Lower lobe of right lung (tissue), 2 donors: ENCODE results near the gene KIAA0753. TPM values are rescaled to one million over a fixed set of nuclear protein-coding genes. Genes with fewer than 3 reads are reported as not detected.
A peak's percentile ranks its signal among the peaks of the same experiment; 100 is the strongest.

ENCODE experiments used
- ATAC-seq, 2 donors: fragments of 200-7000 bp; cut with Tn5 transposase; one replicate each; pipeline ENCODE4 v1.9.1; 2020 to 2022; ENCODE audit warnings: mild to moderate bottlenecking in 2 of 2, moderate library complexity in 2 of 2
- DNase-seq: peaks from one replicate; pipeline ENCODE4 v3.0.0-alpha.2; 2020
- H3K27ac ChIP-seq: fragments of 200-600 bp; one replicate; pipeline ENCODE4 v1.8.0; 2022
- H3K27me3 ChIP-seq: fragments of 200-600 bp; one replicate; pipeline ENCODE4 v1.8.0; 2022; ENCODE audit warnings: low read depth
- H3K36me3 ChIP-seq: fragments of 200-600 bp; one replicate; pipeline ENCODE4 v1.8.0; 2022; ENCODE audit warnings: mild to moderate bottlenecking
- H3K4me1 ChIP-seq: fragments of 200-600 bp; one replicate; pipeline ENCODE4 v1.8.0; 2022
- H3K4me3 ChIP-seq: fragments of 200-600 bp; one replicate; pipeline ENCODE4 v1.8.0; 2022; ENCODE audit warnings: mild to moderate bottlenecking
- H3K9me3 ChIP-seq: fragments of 200-600 bp; one replicate; pipeline ENCODE4 v1.8.0; 2022
- intact Hi-C: fragments of 100-400 bp; cut with DNase I; formaldehyde crosslinking; loops from one replicate; pipeline ENCODE4 v1.11.0; 2022
- total RNA-seq: library from RNA; stranded (reverse); fragmentation: NEBNext Ultra II Directional; extraction: Animal tissue kit (Norgen Biotek cat#: 25700); gene quantifications from one replicate; pipeline ENCODE4 v1.2.1, GENCODE V29; 2021
- TF ChIP-seq, protein P1 (sequence below): fragments of 200-600 bp; IDR thresholded peaks from one replicate; pipeline ENCODE4 v1.8.0; 2022; ENCODE audit warnings: antibody characterized with exemption, mild to moderate bottlenecking
- donor health status: DM: no; HTN: yes; CAD: no; lungs with severe emphysema.

KIAA0753 gene
- total RNA-seq, 1 donor from 2014 or later, result 20.0 TPM

- Histone ChIP-seq H3K9me3 (no peaks in the 10 kb centered on the region), H3K27ac (no peak overlapping the region), H3K4me1 (peaks cover 17% of the 10 kb centered on the region), H3K36me3 (no peaks in the 10 kb centered on the region), H3K27me3 (no peaks in the 10 kb centered on the region), H3K4me3 (no peak overlapping the region)
- TF ChIP-seq, protein P1, sequence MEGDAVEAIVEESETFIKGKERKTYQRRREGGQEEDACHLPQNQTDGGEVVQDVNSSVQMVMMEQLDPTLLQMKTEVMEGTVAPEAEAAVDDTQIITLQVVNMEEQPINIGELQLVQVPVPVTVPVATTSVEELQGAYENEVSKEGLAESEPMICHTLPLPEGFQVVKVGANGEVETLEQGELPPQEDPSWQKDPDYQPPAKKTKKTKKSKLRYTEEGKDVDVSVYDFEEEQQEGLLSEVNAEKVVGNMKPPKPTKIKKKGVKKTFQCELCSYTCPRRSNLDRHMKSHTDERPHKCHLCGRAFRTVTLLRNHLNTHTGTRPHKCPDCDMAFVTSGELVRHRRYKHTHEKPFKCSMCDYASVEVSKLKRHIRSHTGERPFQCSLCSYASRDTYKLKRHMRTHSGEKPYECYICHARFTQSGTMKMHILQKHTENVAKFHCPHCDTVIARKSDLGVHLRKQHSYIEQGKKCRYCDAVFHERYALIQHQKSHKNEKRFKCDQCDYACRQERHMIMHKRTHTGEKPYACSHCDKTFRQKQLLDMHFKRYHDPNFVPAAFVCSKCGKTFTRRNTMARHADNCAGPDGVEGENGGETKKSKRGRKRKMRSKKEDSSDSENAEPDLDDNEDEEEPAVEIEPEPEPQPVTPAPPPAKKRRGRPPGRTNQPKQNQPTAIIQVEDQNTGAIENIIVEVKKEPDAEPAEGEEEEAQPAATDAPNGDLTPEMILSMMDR, result no peak
- intact Hi-C loops, result no loop called here
- DNase-seq (no peak), ATAC-seq (no peak)
These were observed 93.2 kb downstream of the KIAA0753 start for GRCh38 chr17:6547336-6547735.

DNA sequence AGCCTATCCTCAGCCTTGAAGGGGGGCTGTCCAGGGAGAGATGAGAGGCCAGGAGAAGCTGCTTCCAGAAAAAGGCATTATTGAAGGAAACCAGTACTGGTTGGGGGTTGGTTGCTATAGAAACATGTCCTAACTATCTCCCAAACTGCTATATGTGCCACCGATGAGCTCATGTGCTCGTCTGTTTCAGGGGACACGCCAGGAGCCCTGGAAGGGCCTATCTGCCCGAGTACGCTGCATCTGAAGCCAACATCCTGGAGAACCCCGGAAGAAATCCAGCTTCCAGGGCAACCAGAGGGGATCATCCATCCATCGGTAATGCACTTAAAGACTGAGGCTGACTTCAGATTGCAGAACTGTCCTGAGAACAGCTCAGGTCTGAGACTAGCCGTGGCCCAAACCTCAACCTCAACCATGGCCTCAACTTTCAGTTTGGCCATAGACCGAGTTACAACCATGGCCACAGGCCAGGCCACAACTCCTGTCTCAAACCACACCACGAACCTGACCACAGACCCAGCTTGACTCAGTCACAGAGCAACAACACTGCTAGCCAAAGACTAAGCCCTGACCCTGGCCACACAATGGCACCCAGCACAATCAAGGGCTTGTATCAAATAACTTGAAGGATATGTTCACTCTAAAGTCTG is 94.3 kb downstream of the KIAA0753 start:
- ATAC-seq (no peak), DNase-seq (no peak)
- no peak overlapping the region for H3K4me3 ChIP-seq
- no peaks in the 10 kb centered on the region for H3K9me3 ChIP-seq
- intact Hi-C loops, result no loop called here
- peaks cover 14% of the 10 kb centered on the region for H3K4me1 ChIP-seq
- H3K27me3 ChIP-seq, result no peaks in the 10 kb centered on the region
- no peak overlapping the region for H3K27ac ChIP-seq
- no peaks in the 10 kb centered on the region for H3K36me3 ChIP-seq
- TF ChIP-seq, protein P1, result no peak

- H3K27ac ChIP-seq, result no peak overlapping the region
- no peaks in the 10 kb centered on the region for H3K9me3 ChIP-seq
- H3K4me3 ChIP-seq, result no peak overlapping the region
- DNase-seq (no peak), ATAC-seq (no peak)
- intact Hi-C loops, result no loop called here
- H3K27me3 ChIP-seq, result no peaks in the 10 kb centered on the region
- peaks cover 14% of the 10 kb centered on the region for H3K4me1 ChIP-seq
- H3K36me3 ChIP-seq, result no peaks in the 10 kb centered on the region
- TF ChIP-seq, protein P1, result no peak
These were observed 95.2 kb downstream of the KIAA0753 start for GRCh38 chr17:6545291-6545690.

DNA sequence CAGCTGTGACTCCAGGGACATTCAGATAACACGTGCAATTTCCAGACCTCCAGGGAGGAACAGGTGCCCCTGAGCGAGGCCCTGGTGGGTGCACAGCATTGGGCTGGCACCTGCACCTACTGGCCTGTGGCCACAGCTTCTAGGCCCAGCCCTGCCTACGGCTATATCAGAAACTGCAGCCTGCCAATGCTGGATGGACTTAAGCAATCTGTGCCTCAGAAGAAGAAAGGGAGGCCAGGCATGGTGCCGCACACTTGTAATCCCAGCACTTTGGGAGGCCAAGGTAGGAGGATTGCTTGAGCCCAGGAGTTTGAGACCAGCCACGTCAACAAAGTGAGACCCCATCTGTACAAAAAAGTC is 96.5 kb downstream of the KIAA0753 start:
- H3K4me1 ChIP-seq, result peaks cover 11% of the 10 kb centered on the region
- ATAC-seq (no peak), DNase-seq (peak; percentile 17)
- H3K27me3 ChIP-seq, result no peaks in the 10 kb centered on the region
- no peaks in the 10 kb centered on the region for H3K36me3 ChIP-seq
- TF ChIP-seq, protein P1, result no peak
- H3K27ac ChIP-seq, result no peak overlapping the region
- H3K9me3 ChIP-seq, result peaks cover 4% of the 10 kb centered on the region
- intact Hi-C loops, result no loop called here
- no peak overlapping the region for H3K4me3 ChIP-seq

DNA sequence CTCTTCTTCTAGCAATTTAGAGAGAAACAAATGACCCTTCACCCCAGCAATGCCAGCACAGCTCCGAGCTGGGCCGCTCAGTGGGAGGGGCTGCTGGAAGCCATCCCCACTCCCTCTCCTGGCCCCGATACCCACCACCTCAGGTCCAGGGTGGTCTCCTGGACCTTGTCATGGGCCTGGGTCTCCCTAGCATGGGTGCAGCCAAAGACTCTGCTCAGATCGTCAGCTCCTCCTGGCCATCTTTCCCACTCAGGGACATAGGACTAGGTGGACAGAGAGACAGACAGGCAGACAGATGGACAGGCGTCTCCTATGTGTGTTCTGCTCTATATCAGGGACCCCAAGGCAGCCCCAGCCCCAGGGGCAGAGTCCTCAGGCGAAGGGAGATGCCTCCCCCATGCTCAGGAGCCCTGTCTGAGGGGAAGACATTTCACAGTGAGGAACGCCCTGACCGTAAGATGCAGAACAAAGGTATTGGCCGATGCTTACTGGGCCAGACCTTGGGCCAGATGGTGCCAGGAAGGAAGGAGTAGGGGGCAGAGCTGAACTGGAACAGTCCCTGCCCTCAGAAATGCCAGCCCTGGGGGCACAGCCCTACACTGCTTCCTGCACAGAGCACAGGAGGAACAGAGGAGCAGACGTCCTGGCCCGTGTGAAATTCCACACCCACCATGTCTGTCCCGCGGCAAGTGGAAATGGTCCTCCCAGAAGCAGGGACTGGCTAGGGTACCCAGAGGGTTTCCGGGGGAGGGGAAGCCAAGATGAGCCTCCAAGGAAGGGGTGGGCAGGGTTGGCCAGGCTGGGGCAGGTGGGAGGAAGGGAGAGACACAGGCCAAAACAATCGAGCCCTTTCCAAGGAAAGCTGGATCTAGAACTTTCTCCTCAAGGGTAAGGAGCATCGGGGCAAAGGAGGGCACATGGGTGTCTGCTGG is 97.2 kb downstream of the KIAA0753 start:
- DNase-seq (peak; percentile 19), ATAC-seq (peak in 1 of 2 donors; percentile 17)
- Histone ChIP-seq H3K36me3 (no peaks in the 10 kb centered on the region), H3K4me1 (peaks cover 4% of the 10 kb centered on the region), H3K9me3 (peaks cover 4% of the 10 kb centered on the region), H3K27ac (no peak overlapping the region), H3K27me3 (no peaks in the 10 kb centered on the region), H3K4me3 (no peak overlapping the region)
- intact Hi-C loops, result no loop called here
- TF ChIP-seq, protein P1, result no peak
